NCI-H774 (cell line): ENCODE results near the gene ROBO4.

Source experiments
- DNase-seq: peaks from one replicate; lab custom pipeline; 2025; lab: John Stamatoyannopoulos, UW

Gene ROBO4

GRCh38 chr11:124918950-124919349 lies 21.3 kb upstream of the ROBO4 start, which contains the start of gene HEPN1:
HEPN1 (plus strand) TSS chr11:124919250.
- no peak for DNase-seq

GRCh38 chr11:124917115-124917637 lies 19.5 kb upstream of the ROBO4 start:
- DNase-seq: no peak

GRCh38 chr11:124916370-124916710 lies 18.7 kb upstream of the ROBO4 start:
- DNase-seq: no peak

- no peak for DNase-seq
These were observed 18.1 kb upstream of the ROBO4 start for GRCh38 chr11:124915541-124916369.

- no peak for DNase-seq
These were observed 5.0 kb upstream of the ROBO4 start for GRCh38 chr11:124902616-124903015.

- no peak for DNase-seq
These were observed 2.8 kb upstream of the ROBO4 start for GRCh38 chr11:124900464-124900863.

- no peak for DNase-seq
These were observed 1.9 kb upstream of the ROBO4 start for GRCh38 chr11:124899383-124900145.

GRCh38 chr11:124898711-124899110 lies 1.0 kb upstream of the ROBO4 start:
- no peak for DNase-seq

- no peak for DNase-seq
These were observed 607 bp upstream of the ROBO4 start for GRCh38 chr11:124898263-124898680.

- DNase-seq: no peak
These were observed 759 bp downstream of the ROBO4 start for GRCh38 chr11:124896821-124897391.

- no peak for DNase-seq
These were observed 1.5 kb downstream of the ROBO4 start for GRCh38 chr11:124896071-124896750.

- DNase-seq: no peak
These were observed 2.1 kb downstream of the ROBO4 start for GRCh38 chr11:124895471-124895971.

GRCh38 chr11:124894606-124895430 lies 2.8 kb downstream of the ROBO4 start:
- no peak for DNase-seq

GRCh38 chr11:124893781-124894401 lies 3.8 kb downstream of the ROBO4 start:
- no peak for DNase-seq

- no peak for DNase-seq
These were observed 4.8 kb downstream of the ROBO4 start for GRCh38 chr11:124892750-124893454.

- no peak for DNase-seq
These were observed 5.5 kb downstream of the ROBO4 start for GRCh38 chr11:124892146-124892545.

GRCh38 chr11:124891373-124891861 lies 6.2 kb downstream of the ROBO4 start:
- no peak for DNase-seq

- no peak for DNase-seq
These were observed 6.8 kb downstream of the ROBO4 start for GRCh38 chr11:124890683-124891372.

- no peak for DNase-seq
These were observed 7.5 kb downstream of the ROBO4 start for GRCh38 chr11:124890151-124890550.
